C4-2B (cell line): ENCODE data around the gene EIF1.

Experiments used
- ZFX ChIP-seq: fragments of 450-650 bp; IDR thresholded peaks from 2 replicates; pipeline ENCODE4 v1.6.1; 2017
- TF ChIP-seq, protein P1 (sequence below): fragments of 450-650 bp; conservative IDR thresholded peaks from 2 replicates; pipeline ENCODE4 v1.5.1; 2017; ENCODE audit warnings: mild to moderate bottlenecking

DNA sequence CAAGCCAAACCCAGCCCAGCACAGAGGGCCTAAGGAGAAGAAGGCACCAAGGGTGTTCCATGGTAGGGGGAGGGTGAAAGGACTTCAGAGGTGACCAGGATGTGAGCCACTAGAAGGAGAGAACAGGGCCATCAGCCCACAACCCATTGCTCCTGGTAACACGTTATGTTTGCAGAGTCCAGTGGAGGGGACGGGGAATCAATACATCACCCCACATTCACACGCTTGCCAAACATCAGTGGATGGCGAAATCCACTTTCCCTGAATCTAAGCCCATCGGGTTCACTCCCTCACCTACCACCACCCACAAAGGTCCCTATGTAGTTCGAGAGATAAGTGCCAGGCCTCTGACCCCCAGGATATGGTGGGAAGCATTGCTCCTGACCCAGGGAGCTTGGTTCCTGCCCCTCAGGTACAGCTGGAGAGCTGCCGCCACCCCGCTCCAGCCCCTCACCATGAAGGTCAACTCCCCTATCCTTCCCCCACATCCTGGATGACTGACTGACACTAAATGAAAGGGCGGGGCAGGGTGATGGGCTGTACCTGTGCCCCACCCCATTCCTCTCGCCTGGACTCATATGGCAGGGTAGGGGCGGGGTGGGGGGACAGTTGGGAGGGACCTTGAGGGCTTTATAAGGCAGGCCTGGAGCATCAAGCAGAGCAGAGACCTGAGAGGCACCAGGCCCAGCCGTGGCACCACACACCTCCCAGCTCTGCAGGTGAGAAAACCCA is 23.1 kb downstream of the EIF1 start, which contains the start of gene GAST:
- TF ChIP-seq, protein P1, sequence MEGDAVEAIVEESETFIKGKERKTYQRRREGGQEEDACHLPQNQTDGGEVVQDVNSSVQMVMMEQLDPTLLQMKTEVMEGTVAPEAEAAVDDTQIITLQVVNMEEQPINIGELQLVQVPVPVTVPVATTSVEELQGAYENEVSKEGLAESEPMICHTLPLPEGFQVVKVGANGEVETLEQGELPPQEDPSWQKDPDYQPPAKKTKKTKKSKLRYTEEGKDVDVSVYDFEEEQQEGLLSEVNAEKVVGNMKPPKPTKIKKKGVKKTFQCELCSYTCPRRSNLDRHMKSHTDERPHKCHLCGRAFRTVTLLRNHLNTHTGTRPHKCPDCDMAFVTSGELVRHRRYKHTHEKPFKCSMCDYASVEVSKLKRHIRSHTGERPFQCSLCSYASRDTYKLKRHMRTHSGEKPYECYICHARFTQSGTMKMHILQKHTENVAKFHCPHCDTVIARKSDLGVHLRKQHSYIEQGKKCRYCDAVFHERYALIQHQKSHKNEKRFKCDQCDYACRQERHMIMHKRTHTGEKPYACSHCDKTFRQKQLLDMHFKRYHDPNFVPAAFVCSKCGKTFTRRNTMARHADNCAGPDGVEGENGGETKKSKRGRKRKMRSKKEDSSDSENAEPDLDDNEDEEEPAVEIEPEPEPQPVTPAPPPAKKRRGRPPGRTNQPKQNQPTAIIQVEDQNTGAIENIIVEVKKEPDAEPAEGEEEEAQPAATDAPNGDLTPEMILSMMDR = no peak
- no peak for TF ChIP-seq ZFX
